ENCODE results near the gene TBC1D17.

- TF ChIP-seq ZNF274 (IDR thresholded peaks at IDR 0.05; ENCODE audit: insufficient read depth, insufficient read length) (no peak), BHLHE40 (IDR thresholded peaks at IDR 0.05; ENCODE audit: borderline replicate concordance in 1 of 2, low read depth in 2 of 2, low read length in 1 of 2) (no peak), BACH1 (IDR thresholded peaks at IDR 0.05; ENCODE audit: borderline replicate concordance) (no peak), POLR2A (IDR thresholded peaks at IDR 0.05; ENCODE audit: low read depth, low read length) (no peak; the same call in 1 of the 2 replicates)
- TF ChIP-seq, protein P1, sequence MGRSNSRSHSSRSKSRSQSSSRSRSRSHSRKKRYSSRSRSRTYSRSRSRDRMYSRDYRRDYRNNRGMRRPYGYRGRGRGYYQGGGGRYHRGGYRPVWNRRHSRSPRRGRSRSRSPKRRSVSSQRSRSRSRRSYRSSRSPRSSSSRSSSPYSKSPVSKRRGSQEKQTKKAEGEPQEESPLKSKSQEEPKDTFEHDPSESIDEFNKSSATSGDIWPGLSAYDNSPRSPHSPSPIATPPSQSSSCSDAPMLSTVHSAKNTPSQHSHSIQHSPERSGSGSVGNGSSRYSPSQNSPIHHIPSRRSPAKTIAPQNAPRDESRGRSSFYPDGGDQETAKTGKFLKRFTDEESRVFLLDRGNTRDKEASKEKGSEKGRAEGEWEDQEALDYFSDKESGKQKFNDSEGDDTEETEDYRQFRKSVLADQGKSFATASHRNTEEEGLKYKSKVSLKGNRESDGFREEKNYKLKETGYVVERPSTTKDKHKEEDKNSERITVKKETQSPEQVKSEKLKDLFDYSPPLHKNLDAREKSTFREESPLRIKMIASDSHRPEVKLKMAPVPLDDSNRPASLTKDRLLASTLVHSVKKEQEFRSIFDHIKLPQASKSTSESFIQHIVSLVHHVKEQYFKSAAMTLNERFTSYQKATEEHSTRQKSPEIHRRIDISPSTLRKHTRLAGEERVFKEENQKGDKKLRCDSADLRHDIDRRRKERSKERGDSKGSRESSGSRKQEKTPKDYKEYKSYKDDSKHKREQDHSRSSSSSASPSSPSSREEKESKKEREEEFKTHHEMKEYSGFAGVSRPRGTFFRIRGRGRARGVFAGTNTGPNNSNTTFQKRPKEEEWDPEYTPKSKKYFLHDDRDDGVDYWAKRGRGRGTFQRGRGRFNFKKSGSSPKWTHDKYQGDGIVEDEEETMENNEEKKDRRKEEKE (IDR thresholded peaks at IDR 0.05), result no peak
Measured at GRCh38 chr19:49889038-49889686, 11.7 kb downstream of the TBC1D17 start.
